Activated effector memory CD4-positive, alpha-beta T cell treated with Interleukin-2 at 50 U/mL for 16 hours (primary cell): ENCODE measurements around the gene GCC1.

ENCODE experiments used
- DNase-seq: peaks from one replicate; pipeline ENCODE4 v3.0.0-alpha.2; 2020

GCC1 gene

DNA sequence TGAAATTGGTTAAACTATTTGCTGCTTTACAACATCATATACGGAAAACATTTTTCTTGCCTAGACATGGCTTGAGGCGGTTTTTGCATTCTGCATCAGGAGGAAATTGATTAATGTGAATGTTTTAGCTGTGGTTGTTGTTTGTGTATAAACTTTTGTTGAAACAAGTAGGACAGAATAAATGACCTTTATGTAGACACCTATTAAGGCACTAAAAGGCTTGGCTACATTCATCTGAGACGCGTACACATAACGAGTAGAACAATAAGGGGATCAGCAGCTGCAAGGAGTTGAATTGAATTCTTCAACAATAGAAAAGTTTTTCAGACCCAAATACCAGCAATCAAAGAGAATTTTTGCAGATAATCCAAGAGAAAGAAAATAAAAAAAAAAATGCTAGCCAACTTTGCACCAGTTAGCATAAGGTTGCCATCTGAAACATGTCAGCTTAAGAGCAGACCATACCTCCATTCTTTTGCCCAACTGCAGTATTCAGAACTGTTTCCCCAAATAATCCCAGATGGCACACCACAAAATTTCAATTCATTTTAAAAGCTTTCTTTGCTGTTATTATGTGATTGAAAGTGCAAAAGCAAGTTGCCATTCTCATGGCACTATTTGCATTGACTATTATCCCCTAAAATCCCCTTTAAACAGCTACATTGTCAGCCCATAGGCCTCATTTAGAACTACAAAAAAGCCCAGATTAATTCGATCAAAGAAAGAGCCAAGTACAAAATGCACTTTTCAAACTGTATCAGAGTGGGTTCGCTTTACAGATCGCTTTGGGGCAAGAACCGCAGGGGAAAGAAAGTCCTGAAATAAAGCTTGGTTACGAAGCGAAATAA, 49.6 kb downstream of the GCC1 start:
- no peak for DNase-seq

DNA sequence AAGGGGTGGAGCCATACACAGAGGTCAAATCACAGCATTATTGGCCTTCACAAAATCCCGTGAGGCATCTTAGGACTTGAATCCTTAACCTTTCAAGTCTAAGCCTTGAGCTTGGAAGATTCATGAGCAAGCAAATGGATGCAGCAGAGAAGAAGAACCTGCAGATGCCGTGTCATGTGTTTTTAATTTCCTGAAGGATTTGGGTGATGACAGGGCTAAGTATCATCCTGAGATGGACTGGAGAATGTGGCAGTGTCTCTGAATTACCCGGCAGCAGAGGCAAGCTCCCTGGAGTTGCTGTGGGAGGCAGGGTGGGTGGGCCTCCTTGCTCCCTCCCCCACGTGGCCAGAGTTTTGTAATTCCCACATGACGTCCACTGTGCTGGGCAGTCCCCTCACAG, 50.8 kb downstream of the GCC1 start:
- DNase-seq: no peak

DNA sequence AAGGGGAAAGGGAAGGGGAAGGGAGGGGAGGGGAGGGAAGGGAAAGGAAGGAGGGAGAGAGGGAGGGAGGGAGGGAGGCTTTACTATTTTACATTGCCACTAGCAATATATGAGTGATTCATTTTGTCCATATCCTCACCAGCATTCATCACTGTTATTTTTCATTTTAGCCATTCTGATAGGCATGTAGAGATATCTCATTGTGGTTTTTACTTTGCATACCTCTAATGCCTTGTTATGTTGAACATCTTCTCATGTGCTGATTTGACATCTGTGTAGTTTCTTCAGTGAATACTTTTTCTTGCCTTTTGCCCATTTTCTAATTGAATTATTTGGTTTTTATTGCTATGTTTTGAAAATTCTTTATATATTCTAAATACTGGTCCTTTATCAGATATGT, 52.7 kb downstream of the GCC1 start:
- DNase-seq: no peak

GRCh38 chr7:127532151-127532550, 53.2 kb downstream of the GCC1 start:
- DNase-seq: no peak
